ENCODE data around the gene LCLAT1.

The LCLAT1 gene

DNA sequence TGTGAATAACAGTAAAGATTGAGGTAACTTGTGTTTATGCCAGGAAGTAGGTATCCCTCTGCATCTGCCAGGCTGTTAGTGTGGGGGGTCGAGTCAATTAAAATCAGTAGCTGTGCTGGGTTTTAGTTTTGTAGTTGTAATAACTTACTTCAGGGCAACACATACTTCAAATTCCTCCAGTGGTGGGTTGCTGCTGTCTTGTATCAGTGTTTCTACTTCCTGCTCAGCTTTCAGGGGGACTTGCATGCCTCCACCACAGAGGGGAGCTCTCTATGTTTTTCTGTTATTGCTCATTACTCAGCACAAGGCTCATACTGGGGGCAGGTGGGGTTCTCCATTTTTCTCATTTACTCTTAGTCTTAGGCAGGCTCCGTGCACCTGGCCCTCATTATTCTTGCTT lies 223.4 kb downstream of the LCLAT1 start:
- DNase-seq (ENCODE audit: low read depth in 2 of 2), result no peak

- no peak for DNase-seq (ENCODE audit: low read depth in 2 of 2)
Measured at GRCh38 chr2:30673127-30673526, 226.1 kb downstream of the LCLAT1 start.

GRCh38 chr2:30675758-30676157 lies 228.7 kb downstream of the LCLAT1 start:
- no peak for DNase-seq (ENCODE audit: low read depth in 2 of 2)

DNA sequence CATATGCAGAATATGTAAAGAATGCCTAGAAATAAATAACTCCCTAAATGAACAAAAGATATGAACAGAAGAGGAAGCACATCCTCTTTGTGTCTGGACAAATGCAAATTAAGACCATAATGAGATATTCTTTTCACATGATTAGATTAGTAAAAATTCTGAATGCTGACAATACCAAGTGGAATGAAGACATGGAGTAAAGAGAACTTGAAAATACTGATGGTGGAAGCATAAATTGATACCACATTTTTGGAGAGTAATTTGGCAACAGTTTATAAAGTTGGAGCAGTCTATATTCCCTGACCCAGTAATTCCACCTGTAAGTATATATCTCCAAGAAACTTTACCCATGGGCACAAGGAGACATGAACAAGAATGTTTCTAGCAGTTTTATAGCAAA lies 230.2 kb downstream of the LCLAT1 start:
- no peak for DNase-seq (ENCODE audit: low read depth in 2 of 2)

DNA sequence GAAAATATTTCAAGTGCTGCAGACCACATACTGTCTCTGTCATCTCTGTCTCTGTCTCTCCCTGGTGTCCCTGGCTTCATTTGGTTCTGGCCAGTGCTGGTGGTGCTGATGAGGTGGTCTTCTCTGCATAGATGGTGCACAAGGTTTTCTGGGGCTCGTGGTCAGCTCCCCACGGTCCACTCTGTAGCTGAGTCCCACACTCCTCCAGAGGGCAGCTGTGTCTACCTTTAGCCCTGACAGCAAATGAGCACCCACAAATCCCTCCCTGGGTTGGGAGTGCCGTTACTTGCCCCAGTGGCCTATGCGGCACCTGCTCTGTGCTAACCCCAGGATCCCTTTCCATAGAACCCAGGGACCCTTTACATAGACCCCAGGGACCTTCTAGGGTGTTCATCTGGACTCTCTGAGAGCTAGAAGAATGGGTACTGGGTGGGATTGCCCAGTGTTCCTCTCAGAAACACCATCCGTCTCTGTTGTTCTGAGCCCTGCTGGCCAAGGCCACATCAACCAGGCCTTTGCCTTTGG lies 230.9 kb downstream of the LCLAT1 start:
- no peak for DNase-seq (ENCODE audit: low read depth in 2 of 2)

DNA sequence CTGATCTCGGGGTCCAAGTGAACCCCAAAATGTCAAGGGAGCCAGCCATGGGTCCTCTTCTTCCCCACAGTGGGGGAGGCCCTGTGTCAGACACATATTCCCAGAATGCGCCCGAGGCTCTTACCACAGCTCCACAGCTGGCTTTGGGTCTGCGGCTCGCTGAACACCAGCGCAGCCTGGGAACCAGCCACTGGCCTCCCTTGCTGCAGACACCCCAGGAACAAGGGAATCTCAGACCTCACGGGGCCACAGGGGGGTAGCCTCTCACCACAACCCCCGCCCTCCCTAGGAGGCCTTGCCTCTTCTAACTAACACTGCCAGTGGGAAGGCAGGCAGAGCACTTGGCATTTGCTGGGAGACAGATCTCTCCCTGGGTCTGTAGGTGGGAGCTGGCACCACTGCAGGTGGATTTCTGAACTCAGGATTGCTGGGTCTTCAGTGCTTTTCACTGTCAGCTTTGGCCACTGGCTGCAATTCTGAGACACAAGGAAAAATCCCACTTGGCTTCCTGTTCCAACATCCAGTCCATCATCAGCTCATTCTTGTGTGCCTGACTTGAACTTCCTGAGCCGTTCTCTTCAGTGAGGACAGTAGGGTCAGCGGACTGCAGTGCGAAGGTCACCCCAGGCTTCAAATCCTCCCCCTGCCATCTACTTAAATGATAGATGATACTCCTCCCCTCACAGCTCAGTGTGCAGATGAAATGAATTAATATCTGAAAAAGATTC lies 231.5 kb downstream of the LCLAT1 start:
- DNase-seq (ENCODE audit: low read depth in 2 of 2), result no peak

- DNase-seq (ENCODE audit: low read depth in 2 of 2), result no peak
Measured at GRCh38 chr2:30679426-30680088, 232.5 kb downstream of the LCLAT1 start.

GRCh38 chr2:30680121-30680520 lies 233.1 kb downstream of the LCLAT1 start:
- DNase-seq (ENCODE audit: low read depth in 2 of 2), result no peak

GRCh38 chr2:30681022-30681421 lies 234.0 kb downstream of the LCLAT1 start:
- DNase-seq (ENCODE audit: low read depth in 2 of 2), result no peak

DNA sequence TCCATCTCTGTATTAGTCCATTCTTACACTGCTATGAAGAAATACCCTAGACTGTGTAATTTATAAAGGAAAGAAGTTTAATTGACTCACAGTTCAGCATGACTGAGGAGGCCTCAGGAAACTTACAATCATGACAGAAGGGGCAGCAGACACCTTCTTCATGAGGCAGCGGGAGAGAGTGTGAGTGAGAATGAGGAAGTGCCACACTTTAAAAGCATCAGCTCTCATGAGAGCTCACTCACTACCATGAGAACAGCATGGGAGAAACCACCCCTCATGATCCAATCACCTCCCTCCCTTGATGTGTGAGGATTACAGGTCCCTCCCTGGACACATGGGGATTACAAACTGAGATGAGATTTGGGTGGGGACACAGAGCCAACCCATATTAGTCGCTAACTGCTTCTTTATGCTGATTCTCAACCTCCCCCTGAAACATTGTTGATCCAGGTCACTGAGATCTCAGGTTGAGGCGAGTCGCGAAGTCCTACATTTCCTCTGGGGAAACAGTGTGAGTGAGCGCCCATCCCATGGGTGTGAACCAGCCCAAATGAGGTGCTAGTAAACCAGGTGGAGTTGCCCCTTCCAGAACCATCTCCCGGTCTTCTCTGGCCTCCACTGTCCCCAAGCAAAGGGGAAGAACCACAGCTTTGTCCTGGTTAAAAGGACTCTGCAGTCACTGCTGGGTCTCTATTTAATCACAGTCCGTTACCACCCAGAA lies 236.3 kb downstream of the LCLAT1 start:
- no peak for DNase-seq (ENCODE audit: low read depth in 2 of 2)

GRCh38 chr2:30684026-30684425 lies 237.0 kb downstream of the LCLAT1 start:
- DNase-seq (ENCODE audit: low read depth in 2 of 2), result no peak

- DNase-seq (ENCODE audit: low read depth in 2 of 2), result no peak
Measured at GRCh38 chr2:30684516-30684915, 237.5 kb downstream of the LCLAT1 start.

DNA sequence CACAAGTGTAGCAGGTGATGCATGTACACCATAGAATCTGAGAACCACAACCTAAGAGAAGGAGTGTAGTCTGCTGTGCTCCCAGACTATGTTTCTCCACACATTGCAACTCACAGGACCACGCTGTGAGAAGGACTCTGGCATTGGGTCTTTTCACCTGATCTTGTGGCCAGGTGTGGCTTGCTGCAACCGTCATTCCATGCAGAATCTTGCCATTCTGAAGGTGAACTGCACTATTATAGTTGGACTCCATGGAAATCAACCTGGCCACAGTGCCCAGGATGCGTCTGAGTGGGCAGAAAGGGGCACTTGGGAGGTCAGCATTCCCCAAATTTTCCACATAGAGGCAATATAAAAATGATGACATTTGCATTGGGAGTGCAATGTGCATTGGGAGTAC lies 237.9 kb downstream of the LCLAT1 start:
- no peak for DNase-seq (ENCODE audit: low read depth in 2 of 2)

- DNase-seq (ENCODE audit: low read depth in 2 of 2), result no peak
Measured at GRCh38 chr2:30686000-30686399, 239.0 kb downstream of the LCLAT1 start.

GRCh38 chr2:30686669-30687068 lies 239.6 kb downstream of the LCLAT1 start:
- DNase-seq (ENCODE audit: low read depth in 2 of 2), result no peak

GRCh38 chr2:30688956-30689401 lies 241.9 kb downstream of the LCLAT1 start:
- DNase-seq (ENCODE audit: low read depth in 2 of 2), result no peak

DNA sequence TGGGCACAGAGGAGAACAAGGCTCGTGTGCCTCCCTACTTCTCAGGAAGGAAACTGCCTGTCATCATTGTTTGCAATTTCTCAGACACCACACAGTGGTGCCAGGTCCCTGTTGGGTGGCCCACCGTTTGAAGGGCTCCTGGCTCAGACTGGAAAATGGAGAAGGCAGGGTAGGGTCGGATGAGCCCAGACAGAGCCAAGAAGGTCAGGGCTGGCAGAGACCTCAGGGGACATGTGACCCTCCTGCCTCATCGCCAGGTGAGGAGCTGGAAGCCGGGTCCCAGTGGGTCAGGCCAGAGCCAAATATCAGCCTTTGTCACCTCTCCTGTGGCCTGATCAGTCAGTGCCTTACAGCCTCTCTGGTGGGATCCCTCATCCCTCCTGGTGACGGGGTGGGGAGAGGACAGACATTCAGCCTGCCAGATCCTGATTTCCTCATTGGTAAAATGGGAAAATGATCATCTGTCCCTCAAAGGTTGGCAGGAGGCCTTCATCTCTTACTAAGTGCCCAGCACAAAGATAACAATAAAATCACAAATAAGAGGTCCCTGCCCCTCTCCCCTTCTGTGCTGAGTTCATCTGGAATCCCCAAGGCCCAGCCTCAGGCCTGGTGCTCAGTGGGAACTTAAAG lies 242.6 kb downstream of the LCLAT1 start:
- no peak for DNase-seq (ENCODE audit: low read depth in 2 of 2)

DNA sequence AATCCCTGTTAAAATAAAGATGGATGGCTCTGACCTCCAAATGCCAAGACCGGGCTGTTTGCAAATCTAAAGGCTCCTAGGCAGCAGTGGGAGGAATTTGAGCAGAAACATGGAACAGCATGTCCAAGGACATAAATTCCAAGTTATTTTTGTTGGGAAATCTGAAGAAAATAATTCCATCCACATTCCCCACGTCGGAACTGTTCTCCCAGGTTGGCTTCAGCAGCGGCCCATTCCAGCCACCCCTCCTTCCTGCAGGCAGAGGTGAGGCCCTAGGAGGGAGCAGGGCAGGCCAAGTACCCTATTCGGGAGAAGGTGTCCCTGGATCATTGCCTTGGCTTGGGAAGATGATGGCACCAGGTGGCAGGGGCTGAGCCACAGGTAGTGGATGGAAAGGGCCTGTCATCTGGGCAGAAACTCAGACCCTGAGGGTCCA lies 243.1 kb downstream of the LCLAT1 start:
- DNase-seq (ENCODE audit: low read depth in 2 of 2), result no peak

DNA sequence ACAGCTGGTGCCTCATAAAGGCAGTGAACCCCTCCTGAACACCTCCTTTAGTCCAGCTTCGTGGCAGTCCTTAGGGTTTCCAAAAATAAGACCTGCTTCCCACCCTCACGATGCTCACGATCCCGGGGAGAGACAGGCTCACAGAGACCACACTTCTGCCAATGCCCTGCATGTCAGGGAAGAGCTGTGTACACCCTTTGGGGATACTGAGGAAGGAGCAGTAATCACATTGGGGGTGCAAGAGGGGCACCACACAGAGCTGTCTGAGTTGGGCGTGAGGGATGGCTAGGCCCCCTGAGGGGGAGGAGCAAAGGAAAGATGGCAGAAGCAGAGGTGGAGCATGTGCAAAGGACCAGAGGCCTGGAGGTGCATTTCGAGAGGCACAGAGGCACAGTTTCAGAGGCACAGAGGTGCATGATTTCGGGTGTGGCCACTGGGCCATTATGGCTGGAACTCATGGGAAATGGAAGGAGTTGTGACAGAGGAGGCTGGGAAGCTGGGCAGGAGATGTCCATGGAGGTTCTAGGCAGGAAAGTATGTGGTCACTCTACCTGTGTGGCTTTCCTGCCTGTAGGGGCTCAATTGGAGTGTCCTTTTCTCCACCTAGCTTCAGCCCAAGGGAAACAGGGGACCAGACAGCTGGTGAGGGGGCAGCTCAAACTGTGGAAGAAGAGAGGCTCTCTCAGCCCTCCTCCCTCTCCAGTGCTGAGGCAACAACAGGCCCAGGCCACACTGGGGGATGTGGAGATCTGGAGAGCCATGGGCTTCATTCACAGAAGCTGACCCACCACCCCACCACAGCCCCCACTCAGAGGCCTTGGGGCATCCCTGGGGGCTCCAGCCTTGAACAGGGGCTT lies 244.3 kb downstream of the LCLAT1 start:
- DNase-seq (ENCODE audit: low read depth in 2 of 2), result no peak

DNA sequence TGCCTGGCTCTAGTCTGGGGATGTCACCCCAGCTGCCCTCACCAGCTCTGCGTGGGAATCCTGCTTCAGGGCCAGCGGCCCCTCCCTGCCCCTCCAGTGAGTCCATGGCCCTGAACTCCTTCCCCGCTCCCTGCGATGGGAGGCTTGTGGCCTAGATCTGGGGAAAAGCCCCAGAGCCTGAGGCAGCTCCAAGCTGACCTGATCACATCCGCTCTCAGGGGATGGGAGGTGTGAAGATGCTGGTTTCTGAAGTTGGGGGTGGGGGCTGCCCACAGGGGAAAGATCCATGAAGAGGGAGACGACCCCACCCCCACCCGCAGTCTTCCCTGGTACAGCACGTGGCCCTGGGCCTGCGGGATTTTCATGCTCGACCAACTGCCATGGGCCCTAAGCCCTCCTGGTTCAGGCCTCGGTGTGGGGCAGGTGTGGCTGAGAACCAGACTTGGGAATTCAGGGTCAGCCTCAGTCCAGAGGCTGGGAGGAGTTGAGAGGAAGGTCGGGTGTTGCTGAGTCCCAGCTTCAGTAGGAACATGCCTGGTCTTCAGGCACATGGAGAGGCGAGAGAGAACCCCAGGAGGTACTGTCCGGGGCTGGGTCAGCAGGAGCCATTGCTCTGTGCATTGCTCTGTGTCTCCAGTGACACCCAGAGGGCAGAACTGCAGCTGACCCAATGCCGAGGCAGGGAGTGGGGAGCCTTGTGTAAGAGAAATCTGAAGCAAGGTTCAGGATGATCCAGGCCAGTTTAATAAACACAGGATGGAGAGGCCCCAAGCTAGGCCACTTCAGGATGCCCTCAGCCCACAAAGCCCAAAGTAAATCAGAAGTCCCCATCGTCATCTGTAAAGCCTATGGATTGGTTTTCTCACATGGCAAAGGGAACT lies 245.1 kb downstream of the LCLAT1 start:
- DNase-seq (ENCODE audit: low read depth in 2 of 2), result no peak
